ENCODE results near the gene PPTC7.
"Not testable (repeated sequence)": the region's sequence is repeated elsewhere in the genome, so short reads cannot be mapped to it uniquely, and the experiment has no call there.

The PPTC7 gene

GRCh38 chr12:110560946-110561345 lies 22.2 kb downstream of the PPTC7 start:
- no peak for DNase-seq

GRCh38 chr12:110560048-110560447 lies 23.1 kb downstream of the PPTC7 start:
- no peak for DNase-seq

DNA sequence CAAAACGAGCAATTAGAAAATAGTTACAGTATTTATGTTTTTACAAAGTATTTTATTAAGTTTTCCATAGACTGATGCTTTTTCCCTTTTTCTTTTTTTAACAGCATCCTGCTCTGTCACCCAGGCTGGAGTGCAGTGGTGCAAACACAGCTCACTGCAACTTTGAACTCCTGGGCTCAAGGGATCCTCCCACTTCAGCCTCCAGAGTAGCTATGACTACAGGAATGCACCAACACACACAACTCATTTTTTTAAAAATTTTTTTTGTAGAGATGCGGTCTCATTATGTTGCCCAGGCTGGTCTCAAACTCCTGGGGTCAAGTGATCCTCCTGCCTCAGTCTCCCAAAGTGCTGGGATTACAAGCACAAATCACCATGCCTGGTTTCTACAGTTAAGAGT lies 24.2 kb downstream of the PPTC7 start:
- not testable (repeated sequence) for DNase-seq

GRCh38 chr12:110557300-110557699 lies 25.8 kb downstream of the PPTC7 start:
- DNase-seq, result no peak

- no peak for DNase-seq
Measured at GRCh38 chr12:110556705-110557104, 26.4 kb downstream of the PPTC7 start.

GRCh38 chr12:110555577-110556406 lies 27.3 kb downstream of the PPTC7 start:
- no peak for DNase-seq

- DNase-seq, result no peak
Measured at GRCh38 chr12:110554184-110554583, 28.9 kb downstream of the PPTC7 start.

DNA sequence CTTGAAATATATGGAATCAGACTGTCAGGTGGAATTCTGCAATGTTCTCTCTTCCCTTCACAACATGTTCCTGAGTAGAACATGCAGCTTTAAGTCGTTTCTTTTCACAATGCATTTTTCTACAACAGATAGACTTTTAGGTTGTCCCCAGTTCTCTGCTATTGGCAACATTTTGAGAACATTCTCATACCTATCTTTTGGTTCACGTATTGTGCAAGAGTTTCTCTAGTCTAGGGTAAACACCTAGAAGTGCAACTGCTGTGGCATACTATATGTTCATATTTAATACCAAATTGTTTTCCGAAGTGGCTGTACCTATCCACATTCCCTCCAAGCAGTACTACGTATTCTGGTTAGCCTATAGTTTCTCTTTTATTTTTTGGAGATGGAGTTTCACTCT lies 32.1 kb downstream of the PPTC7 start:
- no peak for DNase-seq

- no peak for DNase-seq
Measured at GRCh38 chr12:110549716-110550115, 33.4 kb downstream of the PPTC7 start.

DNA sequence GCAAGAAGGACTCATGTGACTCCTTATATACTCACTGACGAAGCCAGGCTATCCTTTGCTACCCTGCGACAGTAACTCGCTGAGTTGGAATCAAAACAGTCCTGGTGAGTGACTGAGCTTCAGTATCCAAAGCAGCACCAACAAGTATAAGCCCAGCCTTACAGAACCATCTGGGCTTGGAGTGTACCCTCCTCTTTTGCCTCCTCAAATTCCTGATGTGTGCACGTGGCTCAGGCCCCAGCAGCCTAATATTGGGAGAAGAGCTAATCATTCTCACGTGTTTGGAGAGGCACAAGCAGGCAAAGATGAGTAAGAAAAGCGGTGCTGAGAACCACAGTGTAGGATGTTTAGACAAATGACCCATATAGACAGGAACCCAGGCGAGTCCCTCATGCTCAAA lies 34.4 kb downstream of the PPTC7 start:
- no peak for DNase-seq

- DNase-seq, result no peak
Measured at GRCh38 chr12:110547090-110547489, 36.0 kb downstream of the PPTC7 start.

DNA sequence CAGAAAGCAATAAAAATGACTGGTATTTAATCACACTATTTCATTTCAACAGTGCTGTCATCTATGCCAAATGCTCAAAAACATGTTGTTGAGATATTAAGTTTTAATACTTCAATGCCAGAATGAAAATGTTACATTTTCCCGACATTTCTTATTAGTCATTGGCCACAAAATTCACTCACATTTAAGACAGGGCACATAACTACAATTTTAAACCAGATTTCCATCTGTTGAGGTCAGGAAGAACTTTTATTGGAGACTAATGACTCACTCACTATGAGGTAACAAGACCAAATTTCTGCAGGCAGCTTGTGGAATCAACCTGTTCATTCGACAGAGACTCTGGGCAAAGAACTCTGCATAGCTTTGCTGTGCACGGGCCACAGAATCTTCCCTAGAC lies 36.8 kb downstream of the PPTC7 start:
- no peak for DNase-seq

- no peak for DNase-seq
Measured at GRCh38 chr12:110545812-110546211, 37.3 kb downstream of the PPTC7 start.

GRCh38 chr12:110545259-110545658 lies 37.9 kb downstream of the PPTC7 start:
- not testable (repeated sequence) for DNase-seq

DNA sequence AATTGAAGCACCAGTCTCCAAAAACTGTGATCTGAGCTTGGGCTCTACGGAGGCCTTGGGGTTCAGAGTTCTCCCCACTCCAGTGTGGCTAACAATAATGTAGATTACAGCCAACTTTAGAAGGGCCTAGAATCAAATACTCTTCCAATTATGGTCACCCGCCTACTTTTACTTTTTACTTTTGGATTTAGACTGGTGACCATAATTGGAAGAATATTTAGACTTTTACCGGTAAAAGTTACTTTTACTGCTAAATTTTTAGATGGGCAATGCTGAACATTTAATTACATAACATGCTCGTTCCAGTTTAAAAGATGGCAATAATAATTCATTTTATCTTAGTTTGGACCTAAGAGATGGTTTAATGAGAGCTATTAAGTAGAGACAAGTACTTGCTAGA lies 39.2 kb downstream of the PPTC7 start:
- DNase-seq, result no peak

GRCh38 chr12:110543252-110543959 lies 39.7 kb downstream of the PPTC7 start:
- DNase-seq, result no peak

- DNase-seq, result no peak
Measured at GRCh38 chr12:110540048-110540447, 43.1 kb downstream of the PPTC7 start.

DNA sequence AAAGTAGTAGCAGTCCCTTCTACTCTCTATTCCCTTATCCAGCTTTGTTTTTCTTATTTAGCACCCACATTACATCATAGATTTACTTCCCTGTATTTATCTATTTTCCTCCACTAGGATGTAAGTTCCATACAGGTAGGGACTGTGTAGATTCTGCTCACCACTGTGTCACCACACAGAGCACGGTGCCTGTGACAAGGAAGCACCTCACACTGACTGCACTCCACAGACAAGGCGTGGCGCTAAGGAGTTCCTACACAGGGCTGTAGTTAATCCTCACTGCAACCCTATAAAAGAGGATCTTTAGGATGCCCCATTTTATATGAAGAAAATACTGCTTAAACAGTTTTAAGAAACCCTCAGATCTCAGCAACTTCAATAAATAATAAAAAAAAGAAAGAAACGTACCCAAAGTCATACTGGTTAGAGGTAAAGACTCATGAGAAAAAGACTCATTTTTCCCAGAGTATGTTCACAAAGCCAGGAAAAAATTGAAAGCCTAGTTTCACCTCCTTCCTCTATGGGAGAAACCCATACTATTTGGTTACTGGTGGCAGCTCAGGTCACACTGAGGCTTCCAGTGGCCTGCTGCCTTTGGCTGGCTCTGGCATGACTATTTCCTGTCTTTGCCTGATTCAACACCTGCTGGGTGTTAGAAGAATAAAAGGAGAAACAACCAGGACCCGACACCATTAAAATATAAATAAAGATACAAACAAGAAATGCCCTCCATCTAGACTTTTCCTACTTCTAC lies 44.1 kb downstream of the PPTC7 start:
- DNase-seq, result no peak

DNA sequence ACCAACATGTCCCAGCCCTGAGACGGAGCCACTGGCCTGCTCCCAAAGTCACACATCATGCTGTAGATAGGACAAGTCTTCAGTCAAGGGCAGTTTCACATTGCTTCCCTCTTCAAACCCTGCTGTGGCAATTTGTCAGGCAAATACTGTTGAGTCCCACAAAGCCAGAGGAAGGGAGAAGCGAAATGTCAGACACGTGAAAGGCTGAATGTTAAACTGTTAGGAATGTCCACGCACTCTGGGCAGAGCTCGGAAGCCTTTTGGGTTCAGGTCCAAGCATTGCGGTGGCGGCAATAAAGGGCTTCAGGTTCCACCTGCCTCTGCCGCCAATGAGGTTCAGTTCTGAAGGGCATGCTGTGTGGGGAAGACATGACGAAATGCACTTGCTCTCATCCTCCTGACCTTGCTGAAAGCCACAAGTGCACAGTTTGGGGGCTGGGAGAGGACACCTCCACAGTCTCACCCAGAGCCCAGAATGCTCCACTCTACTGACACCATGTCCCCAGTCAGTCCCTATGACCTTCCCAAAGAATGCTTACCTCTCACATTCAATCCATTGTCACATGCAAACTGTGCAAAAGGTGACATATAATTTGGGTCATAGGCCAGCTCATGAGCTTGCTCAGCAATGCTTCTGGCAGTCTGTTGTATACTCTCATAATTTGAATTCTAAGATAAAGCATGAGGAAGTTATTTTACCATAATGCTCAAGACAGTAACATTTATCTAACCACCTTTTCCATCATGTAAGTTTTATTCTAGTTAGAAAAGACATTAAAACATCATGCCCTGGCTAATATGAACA lies 45.3 kb downstream of the PPTC7 start:
- DNase-seq, result no peak

GRCh38 chr12:110536834-110537604 lies 46.1 kb downstream of the PPTC7 start:
- DNase-seq, result no peak

DNA sequence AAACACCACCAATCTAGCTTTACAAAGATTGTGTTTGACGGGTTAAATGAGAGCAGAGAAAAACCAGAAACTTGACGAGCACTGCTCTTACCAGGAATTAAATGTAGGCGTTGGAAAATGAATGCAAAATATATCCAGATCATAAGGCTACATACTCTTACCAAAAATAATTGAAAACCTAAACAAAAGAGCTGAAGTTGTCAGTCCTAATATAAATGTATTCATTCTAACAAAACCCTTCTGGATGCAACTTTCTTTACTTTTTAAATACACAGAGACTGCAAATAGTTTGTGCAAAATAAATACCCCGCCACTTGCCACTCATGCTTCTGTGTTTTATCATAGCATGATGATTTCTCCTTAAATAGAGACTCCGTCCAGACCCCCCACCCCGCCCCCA lies 48.3 kb downstream of the PPTC7 start:
- no peak for DNase-seq

DNA sequence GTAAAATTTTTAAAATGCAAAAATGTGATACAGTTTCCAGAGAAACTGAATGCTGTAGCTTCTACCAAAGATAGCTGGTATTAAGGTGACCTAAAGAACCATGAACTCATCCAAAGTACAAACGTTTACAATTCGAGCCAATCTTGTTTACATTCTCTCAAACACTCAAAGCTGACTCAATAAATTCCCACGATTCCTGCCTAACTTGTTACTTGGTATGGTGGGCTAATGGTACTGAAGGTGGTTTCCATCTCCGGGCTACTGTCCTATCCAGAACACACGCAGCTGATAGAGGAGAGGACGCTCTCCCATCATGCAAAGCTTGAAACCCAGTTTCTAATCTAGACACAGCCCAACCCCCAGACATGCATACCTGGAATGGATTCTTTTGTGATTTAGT lies 49.5 kb downstream of the PPTC7 start:
- DNase-seq, result no peak
